H1 (cell line): ENCODE results near the gene TLL2. TPM values are rescaled to one million over a fixed set of nuclear protein-coding genes. Genes with fewer than 3 reads are reported as not detected.
A peak's percentile ranks its signal among the peaks of the same experiment; 100 is the strongest.

Source experiments
- CTCF ChIA-PET: fragments of 300-600 bp; sonication (Branson Sonifier 250); formaldehyde crosslinking; loops from one replicate; lab custom pipeline; 2021; ENCODE audit not compliant: partially characterized antibody; lab: Charles Lee
- POLR2A ChIA-PET: fragments of 300-600 bp; sonication (Branson Sonifier 250); formaldehyde crosslinking; loops from one replicate; lab custom pipeline; 2021; ENCODE audit warnings: inconsistent platforms; ENCODE audit not compliant: partially characterized antibody; lab: Charles Lee
- DNase-seq, 2 experiments: peaks; one replicate each; pipeline versions ENCODE4 v3.0.0 to v3.0.0-alpha.2; 2010 to 2022; ENCODE audit warnings: low spot score in 2 of 2, low read depth in 1 of 2, mixed read lengths in 1 of 2
- FAIRE-seq: peaks from 2 replicates; lab custom pipeline; 2011; peaks lifted over from hg19 to GRCh38; lab: Jason Lieb, UNC
- H2AFZ ChIP-seq: 2 replicates; pipeline ENCODE4 v1.8.1; 2012; ENCODE audit warnings: low read length, inconsistent platforms
- H2AK5ac ChIP-seq: 2 replicates; pipeline ENCODE4 v1.6.1; 2013; ENCODE audit warnings: low read depth, low read length
- H2BK120ac ChIP-seq: replicated peaks from 2 replicates; pipeline ENCODE3; 2013; ENCODE audit warnings: low read depth, low read length, inconsistent platforms
- H2BK12ac ChIP-seq: 2 replicates; pipeline ENCODE4 v1.6.1; 2013; ENCODE audit warnings: low read depth, low read length
- H2BK15ac ChIP-seq: 2 replicates; pipeline ENCODE4 v1.6.1; 2013; ENCODE audit warnings: low read length
- H2BK20ac ChIP-seq: 2 replicates; pipeline ENCODE4 v1.6.1; 2013; ENCODE audit warnings: low read length
- H2BK5ac ChIP-seq: 2 replicates; pipeline ENCODE4 v1.6.1; 2013; ENCODE audit warnings: low read depth, low read length
- H3K14ac ChIP-seq: 2 replicates; pipeline ENCODE4 v1.6.1; 2013; ENCODE audit warnings: inconsistent platforms; ENCODE audit not compliant: insufficient read length
- H3K18ac ChIP-seq: 2 replicates; pipeline ENCODE4 v1.6.1; 2013; ENCODE audit warnings: low read length; ENCODE audit errors: extremely low read depth
- H3K23ac ChIP-seq: 2 replicates; pipeline ENCODE4 v1.6.1; 2013; ENCODE audit warnings: inconsistent platforms; ENCODE audit not compliant: insufficient read length
- H3K23me2 ChIP-seq: 2 replicates; pipeline ENCODE4 v1.6.1; 2013; ENCODE audit warnings: low read depth, low read length
- H3K27ac ChIP-seq: 2 replicates; pipeline ENCODE4 v1.6.1; 2011; ENCODE audit warnings: low read depth, low read length, inconsistent platforms
- H3K27me3 ChIP-seq, 4 experiments: replicated peaks in 1 of 4; 1 replicate in 1 of 4; 2 replicates in 3 of 4; pipeline versions ENCODE4 v1.6.1 to v1.8.1; 2011 to 2013; ENCODE audit warnings: low read length in 3 of 4, mild to moderate bottlenecking in 3 of 4, inconsistent platforms in 2 of 4, mixed read lengths in 2 of 4, moderate library complexity in 1 of 4; ENCODE audit not compliant: control insufficient read depth in 3 of 4, insufficient read depth in 3 of 4; ENCODE audit errors: extremely low read depth in 1 of 4
- H3K36me3 ChIP-seq, 4 experiments: 2 replicates each; pipeline versions ENCODE4 v1.6.1 to v1.8.1; 2011 to 2013; ENCODE audit warnings: mild to moderate bottlenecking in 4 of 4, low read length in 3 of 4, moderate library complexity in 2 of 4, control low read depth in 1 of 4, inconsistent platforms in 1 of 4; ENCODE audit not compliant: insufficient read depth in 4 of 4, control insufficient read depth in 2 of 4
- H3K4ac ChIP-seq: replicated peaks from 2 replicates; pipeline ENCODE3; 2013; ENCODE audit warnings: low read length, low read depth, mixed read lengths, inconsistent platforms; ENCODE audit not compliant: insufficient read length
- H3K4me1 ChIP-seq, 4 experiments: replicated peaks in 1 of 4; 1 replicate in 1 of 4; 2 replicates in 3 of 4; pipeline versions ENCODE4 v1.6.1 to v1.8.1; 2011 to 2013; ENCODE audit warnings: low read length in 3 of 4, inconsistent platforms in 2 of 4, mixed read lengths in 1 of 4; ENCODE audit not compliant: insufficient read depth in 4 of 4, control insufficient read depth in 3 of 4
- H3K4me2 ChIP-seq, 2 experiments: 2 replicates each; pipeline versions ENCODE4 v1.6.1 to v1.8.1; 2011 to 2013; ENCODE audit warnings: low read depth in 2 of 2, low read length in 2 of 2, control low read depth in 1 of 2, inconsistent platforms in 1 of 2, mild to moderate bottlenecking in 1 of 2; ENCODE audit not compliant: insufficient read depth in 1 of 2
- H3K4me3 ChIP-seq, 4 experiments: fragments of 200-600, 300-600 bp in 1 of 4; sonication (generic), shearing (Covaris generic), sonication (Bioruptor Twin) in 1 of 4; 2 replicates each; pipeline versions ENCODE4 v1.5.1 to v1.8.1; 2011 to 2016; ENCODE audit warnings: low read length in 4 of 4, low read depth in 3 of 4, control low read depth in 2 of 4, inconsistent platforms in 2 of 4, mild to moderate bottlenecking in 2 of 4, mixed read lengths in 1 of 4, moderate library complexity in 1 of 4; ENCODE audit not compliant: insufficient read depth in 2 of 4; ENCODE audit errors: extremely low read depth in 1 of 4
- H3K56ac ChIP-seq: replicated peaks from 2 replicates; pipeline ENCODE3; 2013; ENCODE audit warnings: low read depth, mild to moderate bottlenecking, mixed read lengths, low read length, inconsistent platforms; ENCODE audit not compliant: insufficient read length
- H3K79me1 ChIP-seq: 2 replicates; pipeline ENCODE4 v1.6.1; 2013; ENCODE audit warnings: low read depth, low read length, control low read depth
- H3K79me2 ChIP-seq, 2 experiments: 2 replicates each; pipeline versions ENCODE4 v1.6.1 to v1.8.1; 2012 to 2013; ENCODE audit warnings: low read length in 2 of 2, mild to moderate bottlenecking in 2 of 2, inconsistent platforms in 1 of 2; ENCODE audit not compliant: insufficient read depth in 2 of 2, control insufficient read depth in 1 of 2
- H3K9ac ChIP-seq, 4 experiments: replicated peaks in 1 of 4; 1 replicate in 1 of 4; 2 replicates in 3 of 4; pipeline versions ENCODE4 v1.6.1 to v1.8.1; 2011 to 2013; ENCODE audit warnings: low read depth in 3 of 4, low read length in 3 of 4, control low read depth in 2 of 4, mild to moderate bottlenecking in 2 of 4, moderate library complexity in 2 of 4, inconsistent platforms in 1 of 4; ENCODE audit errors: extremely low read depth in 1 of 4
- H3K9me3 ChIP-seq, 2 experiments: 2 replicates each; pipeline versions ENCODE4 v1.6.1 to v1.8.1; 2012 to 2013; ENCODE audit warnings: mild to moderate bottlenecking in 2 of 2, moderate library complexity in 2 of 2, control low read depth in 1 of 2, inconsistent platforms in 1 of 2, low read depth in 1 of 2, low read length in 1 of 2, mixed read lengths in 1 of 2; ENCODE audit not compliant: insufficient read depth in 2 of 2
- H4K20me1 ChIP-seq, 2 experiments: replicated peaks in 1 of 2; 2 replicates each; pipeline versions ENCODE3 to v1.8.1; 2011 to 2013; ENCODE audit warnings: inconsistent platforms in 2 of 2, low read length in 2 of 2, mild to moderate bottlenecking in 1 of 2; ENCODE audit not compliant: insufficient read depth in 2 of 2, control insufficient read depth in 1 of 2
- H4K5ac ChIP-seq: 2 replicates; pipeline ENCODE4 v1.6.1; 2013; ENCODE audit warnings: low read length, low read depth, mixed read lengths, inconsistent platforms; ENCODE audit not compliant: insufficient read length
- H4K8ac ChIP-seq: 2 replicates; pipeline ENCODE4 v1.8.0; 2013; ENCODE audit warnings: mild to moderate bottlenecking, moderate library complexity, low read length, inconsistent platforms; ENCODE audit not compliant: insufficient read depth; ENCODE audit errors: extremely low read depth
- H4K91ac ChIP-seq: replicated peaks from 2 replicates; pipeline ENCODE3; 2013; ENCODE audit warnings: low read length, mixed read lengths, inconsistent platforms; ENCODE audit not compliant: insufficient read length
- BRCA1 ChIP-seq: IDR thresholded peaks from 2 replicates; pipeline ENCODE4 v1.6.1; 2012; ENCODE audit warnings: low read depth, low read length, improper control_type of control experiment
- CTCF ChIP-seq, 3 experiments: IDR thresholded peaks; 1 replicate in 2 of 3; 2 replicates in 1 of 3; pipeline versions ENCODE4 v1.5.1 to v1.6.1; 2011; ENCODE audit warnings: low read length in 3 of 3, mild to moderate bottlenecking in 3 of 3, inconsistent platforms in 2 of 3, low read depth in 1 of 3, moderate library complexity in 1 of 3; ENCODE audit not compliant: insufficient read depth in 1 of 3; ENCODE audit errors: control extremely low read depth in 1 of 3
- EGR1 ChIP-seq: IDR thresholded peaks from 2 replicates; pipeline ENCODE4 v1.6.1; 2011; ENCODE audit warnings: low read depth, low read length, borderline replicate concordance
- KDM5A ChIP-seq: fragments of 200-600 bp; IDR thresholded peaks from 2 replicates; pipeline ENCODE4 v1.7.1; 2012; ENCODE audit warnings: mild to moderate bottlenecking, low read length, inconsistent platforms, mixed read lengths
- MAFK ChIP-seq: IDR thresholded peaks from 2 replicates; pipeline ENCODE4 v1.6.1; 2012; ENCODE audit warnings: low read depth, mild to moderate bottlenecking, improper control_type of control experiment, low read length
- NANOG ChIP-seq: IDR thresholded peaks from 2 replicates; pipeline ENCODE4 v1.6.1; 2011; ENCODE audit warnings: low read length, low read depth, mild to moderate bottlenecking, inconsistent platforms; ENCODE audit not compliant: insufficient read depth, poor library complexity, severe bottlenecking
- NRF1 ChIP-seq: IDR thresholded peaks from 2 replicates; pipeline ENCODE4 v1.6.1; 2011; ENCODE audit warnings: mild to moderate bottlenecking, low read depth, low read length, improper control_type of control experiment
- POLR2AphosphoS5 ChIP-seq: IDR thresholded peaks from 2 replicates; pipeline ENCODE4 v1.6.1; 2011; ENCODE audit warnings: low read depth, low read length
- SIRT6 ChIP-seq: IDR thresholded peaks from one replicate; pipeline ENCODE4 v1.7.1; 2012; ENCODE audit warnings: low read length, inconsistent platforms
- SP1 ChIP-seq: IDR thresholded peaks from 2 replicates; pipeline ENCODE4 v1.6.1; 2011; ENCODE audit warnings: low read depth, low read length
- SP4 ChIP-seq: IDR thresholded peaks from 2 replicates; pipeline ENCODE4 v1.6.1; 2012; ENCODE audit warnings: low read length, inconsistent platforms
- TCF12 ChIP-seq: IDR thresholded peaks from 2 replicates; pipeline ENCODE4 v1.6.1; 2011; ENCODE audit warnings: low read depth, mild to moderate bottlenecking, low read length
- TEAD4 ChIP-seq: IDR thresholded peaks from 2 replicates; pipeline ENCODE4 v1.6.1; 2012; ENCODE audit warnings: low read depth, low read length, inconsistent platforms, mixed read lengths
- WGBS, 2 experiments: shearing (Covaris generic) in 1 of 2; methylation state at CpG; one replicate each; pipeline versions ENCODE4 v1.1.6 to v1.1.7; 2013 to 2015; ENCODE audit warnings: low lambda C conversion rate in 2 of 2, mixed read lengths in 2 of 2, inconsistent platforms in 1 of 2, low coverage in 1 of 2, missing lambda C conversion rate in 1 of 2; ENCODE audit not compliant: insufficient replicate concordance in 2 of 2, insufficient coverage in 1 of 2, insufficient read length in 1 of 2; ENCODE audit errors: extremely low coverage in 1 of 2, missing lambda C conversion rate in 1 of 2; 5-methylcytosine and 5-hydroxymethylcytosine counted together
- polyA plus RNA-seq, 7 experiments: library from polyadenylated mRNA; depleted of rRNA in 3 of 7; stranded (reverse) in 5 of 7; unstranded in 2 of 7; fragments of >200 nt in 5 of 7; fragments of 200-250 nt in 2 of 7; gene quantifications; 1 replicate in 5 of 7; 2 replicates in 1 of 7; 4 replicates in 1 of 7; pipeline versions ENCODE4 v1.2.1 to v1.2.3, GENCODE V29; 2011 to 2013; ENCODE audit warnings: missing spikeins in 2 of 7, mixed read lengths in 2 of 7
- total RNA-seq: library from RNA; stranded (reverse); fragmentation: NEBNext Ultra II Directional; extraction: Animal tissue kit (Norgen Biotek cat#: 25700); gene quantifications from 2 replicates; pipeline ENCODE4 v1.2.1, GENCODE V29; 2021

Gene TLL2
- total and polyA plus RNA-seq, 2 of the 8 experiments (the other 6 are each of a cell fraction or from before 2014, with no cell fraction given) = 2.4 to 3.2 TPM

GRCh38 chr10:96556003-96556402, 42.3 kb upstream of the TLL2 start:
- Histone ChIP-seq H2BK15ac (no peak overlapping the region), H2BK12ac (no peak overlapping the region), H3K79me2 (0 out of 4 replicates have a peak, but pooled peaks cover 0 to 2% of the 10 kb centered on the region in 2 experiments), H4K91ac (no peak overlapping the region), H3K27me3 (no peaks in the 10 kb centered on the region), H3K23ac (no peak overlapping the region), H3K9me3 (no peaks in the 10 kb centered on the region), H3K18ac (no peak overlapping the region), H2AFZ (no peak overlapping the region), H3K36me3 (peaks cover 0 to 34% (median 11%) of the 10 kb centered on the region in 4 experiments; a peak in 3 of 8 replicates), H2BK20ac (no peak overlapping the region), H3K4me1 (no peaks in the 10 kb centered on the region), H4K5ac (no peak overlapping the region), H2BK5ac (no peak overlapping the region), H3K56ac (no peak overlapping the region), H4K20me1 (peaks cover 1 to 2% of the 10 kb centered on the region in 2 experiments), H3K79me1 (no peaks in the 10 kb centered on the region), H3K4me3 (no peak overlapping the region), H2AK5ac (no peak overlapping the region), H3K4ac (no peak overlapping the region), H4K8ac (no peak overlapping the region), H3K23me2 (peaks cover 3% of the 10 kb centered on the region; the same call in 1 of the 2 replicates), H3K9ac (no peak overlapping the region), H3K14ac (no peak overlapping the region), H3K4me2 (no peak overlapping the region), H3K27ac (no peak overlapping the region), H2BK120ac (no peak overlapping the region)
- WGBS, 2 experiments = 80% methylated on average over 1 of the region's 1 CpG; no CpG with 5 or more reads in 1 of the 2 experiments
- FAIRE-seq (no peak), DNase-seq (no peak)
- CTCF ChIA-PET = interaction anchor here (0.6 to 2.3 kb wide), 28 partner anchors 9 to 185 kb away, joined by 3 to 18 read pairs (median 4); partner anchors contain the start of gene TLL2
- POLR2A ChIA-PET = interaction anchor here (1.1 to 1.3 kb wide), 2 partner anchors 43 to 115 kb away, joined by 3 to 6 read pairs; no protein-coding TSS in a partner anchor
- no peak for TF ChIP-seq POLR2AphosphoS5
- TF ChIP-seq EGR1 = no peak
- TF ChIP-seq CTCF (IDR thresholded peaks at IDR 0.05; ENCODE audit: control extremely low read depth in 1 of 3, insufficient read depth in 1 of 3, low read depth in 1 of 3, low read length in 3 of 3) = peak in 2 of 3 experiments; percentile 44 to 45; a peak in 3 of 4 replicates
- no peak for TF ChIP-seq KDM5A
- TF ChIP-seq BRCA1 = no peak
- no peak for TF ChIP-seq SIRT6
- 0 out of 2 replicates have a peak, but pooled peaks have one; percentile 15 for TF ChIP-seq TEAD4
- TF ChIP-seq MAFK = no peak
- no peak for TF ChIP-seq NRF1
- no peak for TF ChIP-seq SP1
- TF ChIP-seq NANOG = no peak
- no peak for TF ChIP-seq SP4
- TF ChIP-seq TCF12 = no peak
